OCI-LY3 (cell line): ENCODE data around the gene DTWD1.

Experiments
- H2AFZ ChIP-seq: fragments of 200-600, 300-600 bp; shearing (Covaris generic); 2 replicates; pipeline ENCODE4 v1.6.0; 2014; ENCODE audit warnings: antibody characterized with exemption, low read depth, low read length
- H3K27ac ChIP-seq: fragments of 200-600, 300-600 bp; sonication (generic); 2 replicates; pipeline ENCODE4 v1.5.1; 2014; ENCODE audit warnings: mild to moderate bottlenecking, low read length, moderate library complexity, mixed read lengths
- H3K27me3 ChIP-seq: fragments of 200-600, 300-600 bp; sonication (generic); 2 replicates; pipeline ENCODE4 v1.6.1; 2014; ENCODE audit warnings: low read depth, low read length, mixed read lengths
- H3K36me3 ChIP-seq: fragments of 200-600, 300-600 bp; sonication (generic); replicated peaks from 2 replicates; pipeline ENCODE3; 2014; ENCODE audit warnings: low read depth, low read length, mixed read lengths
- H3K4me1 ChIP-seq: fragments of 300-600, 200-600 bp; sonication (generic); 2 replicates; pipeline ENCODE4 v1.6.1; 2014; ENCODE audit warnings: low read length, mixed read lengths
- H3K4me2 ChIP-seq: fragments of 200-600, 300-600 bp; sonication (generic); 2 replicates; pipeline ENCODE4 v1.6.1; 2014; ENCODE audit warnings: low read length, mixed read lengths
- H3K4me3 ChIP-seq: fragments of 300-600, 200-600 bp; sonication (generic); 2 replicates; pipeline ENCODE4 v1.5.1; 2014; ENCODE audit warnings: antibody characterized with exemption, mild to moderate bottlenecking, low read length, moderate library complexity
- H3K79me2 ChIP-seq: fragments of 300-600, 200-600 bp; shearing (Covaris generic); 2 replicates; pipeline ENCODE4 v1.6.1; 2014; ENCODE audit warnings: mild to moderate bottlenecking, low read length, mixed read lengths
- H3K9ac ChIP-seq: fragments of 300-600, 200-600 bp; shearing (Covaris generic); 2 replicates; pipeline ENCODE4 v1.6.0; 2014; ENCODE audit warnings: mild to moderate bottlenecking, low read length, moderate library complexity
- H3K9me3 ChIP-seq: fragments of 200-600, 300-600 bp; shearing (Covaris generic); 2 replicates; pipeline ENCODE4 v1.6.1; 2014; ENCODE audit warnings: low read length, mixed read lengths; ENCODE audit not compliant: insufficient read depth
- H4K20me1 ChIP-seq: fragments of 200-600, 300-600 bp; sonication (generic); 2 replicates; pipeline ENCODE4 v1.6.1; 2016; ENCODE audit warnings: low read length, mixed read lengths; ENCODE audit not compliant: insufficient read depth
- EZH2phosphoT487 ChIP-seq: fragments of 200-600 bp; shearing (Covaris generic); IDR thresholded peaks from 2 replicates; pipeline ENCODE4 v1.6.1; 2018; ENCODE audit warnings: antibody characterized with exemption, mixed run types, low read depth
- TF ChIP-seq, protein P1 (sequence below): fragments of 200-600, 300-600 bp; sonication (generic); IDR thresholded peaks from 2 replicates; pipeline ENCODE4 v1.5.1; 2014; ENCODE audit warnings: antibody characterized with exemption, low read length, low read depth

The DTWD1 gene

DNA sequence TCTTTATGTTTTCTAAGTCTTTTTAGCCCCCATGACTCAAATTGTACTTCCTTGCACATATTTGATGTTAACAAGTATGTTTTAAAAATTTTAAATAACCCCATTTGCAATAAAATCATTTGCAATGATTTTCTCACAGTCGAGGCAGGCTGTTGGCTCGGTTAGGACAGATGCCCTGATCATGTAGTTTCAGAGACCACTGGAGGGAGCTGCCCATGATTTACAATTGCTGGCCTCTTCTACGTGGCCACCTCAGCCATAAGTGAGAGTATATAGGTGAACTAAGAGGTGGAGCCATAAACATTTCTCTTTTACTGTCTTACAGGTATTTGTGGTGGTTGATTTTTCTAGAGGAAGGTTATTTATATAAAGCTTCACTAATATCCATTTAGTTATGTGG is 1.7 kb downstream of the DTWD1 start:
- no peak overlapping the region for H3K4me2 ChIP-seq
- H3K4me1 ChIP-seq: peaks cover 10% of the 10 kb centered on the region; the same call in 1 of the 2 replicates

GRCh38 chr15:49624056-49624455 is 3.2 kb downstream of the DTWD1 start:
- Histone ChIP-seq H3K27me3 (no peaks in the 10 kb centered on the region), H3K9ac (no peak overlapping the region), H3K4me2 (no peak overlapping the region), H3K27ac (no peak overlapping the region), H3K4me3 (no peak overlapping the region), H3K36me3 (peaks cover 41% of the 10 kb centered on the region), H3K4me1 (peaks cover 10% of the 10 kb centered on the region; the same call in 1 of the 2 replicates), H4K20me1 (no peaks in the 10 kb centered on the region), H3K9me3 (peaks cover 5% of the 10 kb centered on the region; the same call in 1 of the 2 replicates), H2AFZ (no peak overlapping the region), H3K79me2 (peaks cover 21% of the 10 kb centered on the region)
- no peak for TF ChIP-seq EZH2phosphoT487
- TF ChIP-seq, protein P1, sequence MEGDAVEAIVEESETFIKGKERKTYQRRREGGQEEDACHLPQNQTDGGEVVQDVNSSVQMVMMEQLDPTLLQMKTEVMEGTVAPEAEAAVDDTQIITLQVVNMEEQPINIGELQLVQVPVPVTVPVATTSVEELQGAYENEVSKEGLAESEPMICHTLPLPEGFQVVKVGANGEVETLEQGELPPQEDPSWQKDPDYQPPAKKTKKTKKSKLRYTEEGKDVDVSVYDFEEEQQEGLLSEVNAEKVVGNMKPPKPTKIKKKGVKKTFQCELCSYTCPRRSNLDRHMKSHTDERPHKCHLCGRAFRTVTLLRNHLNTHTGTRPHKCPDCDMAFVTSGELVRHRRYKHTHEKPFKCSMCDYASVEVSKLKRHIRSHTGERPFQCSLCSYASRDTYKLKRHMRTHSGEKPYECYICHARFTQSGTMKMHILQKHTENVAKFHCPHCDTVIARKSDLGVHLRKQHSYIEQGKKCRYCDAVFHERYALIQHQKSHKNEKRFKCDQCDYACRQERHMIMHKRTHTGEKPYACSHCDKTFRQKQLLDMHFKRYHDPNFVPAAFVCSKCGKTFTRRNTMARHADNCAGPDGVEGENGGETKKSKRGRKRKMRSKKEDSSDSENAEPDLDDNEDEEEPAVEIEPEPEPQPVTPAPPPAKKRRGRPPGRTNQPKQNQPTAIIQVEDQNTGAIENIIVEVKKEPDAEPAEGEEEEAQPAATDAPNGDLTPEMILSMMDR: no peak

More for the DNA sequence above, 1.7 kb downstream of the DTWD1 start:
- TF ChIP-seq, protein P1: no peak
- TF ChIP-seq EZH2phosphoT487: no peak
- Histone ChIP-seq H3K9me3 (peaks cover 5% of the 10 kb centered on the region; the same call in 1 of the 2 replicates), H3K79me2 (peaks cover 21% of the 10 kb centered on the region), H2AFZ (no peak overlapping the region), H4K20me1 (no peaks in the 10 kb centered on the region), H3K4me3 (no peak overlapping the region), H3K27ac (no peak overlapping the region), H3K9ac (no peak overlapping the region), H3K36me3 (peaks cover 41% of the 10 kb centered on the region), H3K27me3 (no peaks in the 10 kb centered on the region)

GRCh38 chr15:49625460-49626036 is 4.7 kb downstream of the DTWD1 start:
- no peak overlapping the region for H2AFZ ChIP-seq
- H3K9me3 ChIP-seq: peaks cover 5% of the 10 kb centered on the region; the same call in 1 of the 2 replicates
- TF ChIP-seq, protein P1: no peak
- no peak for TF ChIP-seq EZH2phosphoT487
- H3K79me2 ChIP-seq: peaks cover 21% of the 10 kb centered on the region
- H3K4me1 ChIP-seq: peaks cover 7% of the 10 kb centered on the region; the same call in 1 of the 2 replicates
- no peak overlapping the region for H3K4me2 ChIP-seq
- no peaks in the 10 kb centered on the region for H4K20me1 ChIP-seq
- H3K9ac ChIP-seq: no peak overlapping the region
- no peaks in the 10 kb centered on the region for H3K27me3 ChIP-seq
- peaks cover 45% of the 10 kb centered on the region for H3K36me3 ChIP-seq
- no peak overlapping the region for H3K27ac ChIP-seq
- no peak overlapping the region for H3K4me3 ChIP-seq

DNA sequence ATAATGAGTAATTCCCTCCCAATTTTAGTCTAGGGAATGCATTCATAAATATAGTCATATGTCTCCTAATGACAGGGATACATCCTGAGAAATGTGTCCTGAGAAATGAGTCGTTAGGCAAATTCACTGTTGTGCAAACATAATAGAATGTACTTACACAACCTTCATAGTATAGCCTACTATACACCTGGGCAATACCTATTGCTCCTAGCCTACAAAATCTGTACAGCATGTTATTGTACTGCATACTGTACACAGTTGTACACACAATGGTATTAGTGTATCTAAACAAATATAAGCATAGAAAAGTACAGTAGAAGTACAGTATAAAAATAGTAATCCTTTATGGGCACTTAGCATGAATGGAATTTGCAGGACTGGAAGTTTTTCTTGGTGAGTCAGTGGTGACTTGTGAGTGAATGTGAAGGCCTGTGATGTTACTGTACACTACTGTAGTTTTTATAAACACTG is 6.6 kb downstream of the DTWD1 start:
- Histone ChIP-seq H3K4me1 (no peaks in the 10 kb centered on the region), H3K27ac (no peak overlapping the region), H3K9me3 (peaks cover 5% of the 10 kb centered on the region; the same call in 1 of the 2 replicates), H3K79me2 (peaks cover 7% of the 10 kb centered on the region), H3K4me2 (no peak overlapping the region), H3K4me3 (no peak overlapping the region), H2AFZ (no peak overlapping the region), H3K36me3 (peaks cover 44% of the 10 kb centered on the region), H3K27me3 (no peaks in the 10 kb centered on the region), H4K20me1 (no peaks in the 10 kb centered on the region), H3K9ac (no peak overlapping the region)
- no peak for TF ChIP-seq EZH2phosphoT487
- TF ChIP-seq, protein P1: no peak
